ENCODE data around the gene ANKRD27.

GRCh38 chr19:32676186-32676894 lies 1.4 kb upstream of the ANKRD27 start:
- TF ChIP-seq POLR2A (IDR thresholded peaks at IDR 0.05) (no peak), POLR2AphosphoS5 (IDR thresholded peaks at IDR 0.05) (no peak)
- TF ChIP-seq, protein P1, sequence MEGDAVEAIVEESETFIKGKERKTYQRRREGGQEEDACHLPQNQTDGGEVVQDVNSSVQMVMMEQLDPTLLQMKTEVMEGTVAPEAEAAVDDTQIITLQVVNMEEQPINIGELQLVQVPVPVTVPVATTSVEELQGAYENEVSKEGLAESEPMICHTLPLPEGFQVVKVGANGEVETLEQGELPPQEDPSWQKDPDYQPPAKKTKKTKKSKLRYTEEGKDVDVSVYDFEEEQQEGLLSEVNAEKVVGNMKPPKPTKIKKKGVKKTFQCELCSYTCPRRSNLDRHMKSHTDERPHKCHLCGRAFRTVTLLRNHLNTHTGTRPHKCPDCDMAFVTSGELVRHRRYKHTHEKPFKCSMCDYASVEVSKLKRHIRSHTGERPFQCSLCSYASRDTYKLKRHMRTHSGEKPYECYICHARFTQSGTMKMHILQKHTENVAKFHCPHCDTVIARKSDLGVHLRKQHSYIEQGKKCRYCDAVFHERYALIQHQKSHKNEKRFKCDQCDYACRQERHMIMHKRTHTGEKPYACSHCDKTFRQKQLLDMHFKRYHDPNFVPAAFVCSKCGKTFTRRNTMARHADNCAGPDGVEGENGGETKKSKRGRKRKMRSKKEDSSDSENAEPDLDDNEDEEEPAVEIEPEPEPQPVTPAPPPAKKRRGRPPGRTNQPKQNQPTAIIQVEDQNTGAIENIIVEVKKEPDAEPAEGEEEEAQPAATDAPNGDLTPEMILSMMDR (IDR thresholded peaks at IDR 0.05): no peak
